B cell (primary cell): Measurements from ENCODE around the gene PCSK4. TPM values are rescaled to one million over a fixed set of nuclear protein-coding genes. Genes with fewer than 3 reads are reported as not detected.

Experiments
- ATAC-seq: fragments of 200-7000 bp; cut with Tn5 transposase; one replicate; pipeline ENCODE4 v1.10.0; 2021; ENCODE audit warnings: low read depth, mild to moderate bottlenecking, moderate number of reproducible peaks, moderate library complexity
- CTCF ChIA-PET: fragments of 350-600 bp; sonication (Branson Sonifier 250); formaldehyde crosslinking; loops from one replicate; lab custom pipeline; 2021; ENCODE audit warnings: antibody characterized with exemption, inconsistent platforms; lab: Charles Lee
- POLR2A ChIA-PET: fragments of 350-600 bp; sonication (Branson Sonifier 250); formaldehyde crosslinking; loops from one replicate; lab custom pipeline; 2021; ENCODE audit warnings: antibody characterized with exemption; lab: Charles Lee
- DNase-seq: peaks from one replicate; pipeline ENCODE4 v3.0.0; 2013
- H2AFZ ChIP-seq: 2 replicates; pipeline ENCODE4 v1.6.1; 2012; ENCODE audit warnings: mild to moderate bottlenecking, low read depth, low read length; ENCODE audit not compliant: insufficient read depth, poor library complexity, severe bottlenecking
- H3K27ac ChIP-seq, 2 donors: 1 replicate in 1 of 2; 2 replicates in 1 of 2; pipeline ENCODE4 v1.5.1; 2012 to 2013; ENCODE audit warnings: low read length in 2 of 2, mild to moderate bottlenecking in 2 of 2, moderate library complexity in 1 of 2
- H3K27me3 ChIP-seq, 4 experiments: fragments of 200-600 bp in 1 of 4; sonication (generic) in 1 of 4; replicated peaks in 1 of 4; 1 replicate in 2 of 4; 2 replicates in 2 of 4; pipeline versions ENCODE4 v1.6.1 to v1.7.0; 2013 to 2016; ENCODE audit warnings: low read length in 3 of 4, mild to moderate bottlenecking in 2 of 4, mixed read lengths in 1 of 4, moderate library complexity in 1 of 4; ENCODE audit not compliant: insufficient read depth in 4 of 4, control insufficient read depth in 3 of 4; ENCODE audit errors: control extremely low read depth in 1 of 4
- H3K36me3 ChIP-seq, 2 experiments: replicated peaks in 1 of 2; 1 replicate in 1 of 2; 2 replicates in 1 of 2; pipeline versions ENCODE4 v1.6.1 to v1.7.1; 2013; ENCODE audit warnings: low read length in 1 of 2; ENCODE audit not compliant: insufficient read depth in 2 of 2, control insufficient read depth in 1 of 2; ENCODE audit errors: control extremely low read depth in 1 of 2, extremely low read depth in 1 of 2
- H3K4me1 ChIP-seq, 2 donors: fragments of 200-600 bp in 1 of 2; sonication (generic) in 1 of 2; 1 replicate in 1 of 2; 2 replicates in 1 of 2; pipeline versions ENCODE4 v1.5.1 to v1.6.1; 2013 to 2017; ENCODE audit warnings: low read length in 2 of 2; ENCODE audit not compliant: control insufficient read depth in 2 of 2, insufficient read depth in 2 of 2
- H3K4me2 ChIP-seq: replicated peaks from 2 replicates; pipeline ENCODE3; 2012; ENCODE audit warnings: mild to moderate bottlenecking, low read depth, low read length; ENCODE audit not compliant: poor library complexity, severe bottlenecking
- H3K4me3 ChIP-seq, 5 experiments: fragments of 200-600 bp in 1 of 5; sonication (generic) in 1 of 5; 1 replicate in 3 of 5; 2 replicates in 2 of 5; pipeline versions ENCODE4 v1.5.1 to v1.7.0; 2011 to 2016; ENCODE audit warnings: low read length in 4 of 5, mild to moderate bottlenecking in 4 of 5, low read depth in 2 of 5, control low read depth in 1 of 5, moderate library complexity in 1 of 5; ENCODE audit not compliant: insufficient read depth in 1 of 5; ENCODE audit errors: control extremely low read depth in 1 of 5, extremely low read depth in 1 of 5
- H3K79me2 ChIP-seq: fragments of 200-600 bp; sonication (generic); one replicate; pipeline ENCODE4 v1.6.0; 2016; ENCODE audit warnings: low read length; ENCODE audit not compliant: control insufficient read depth, insufficient read depth
- H3K9ac ChIP-seq: fragments of 200-600 bp; sonication (generic); 2 replicates; pipeline ENCODE4 v1.6.1; 2017; ENCODE audit warnings: mild to moderate bottlenecking, low read length, moderate library complexity
- H3K9me3 ChIP-seq, 3 donors: one replicate each; pipeline versions ENCODE4 v1.6.1 to v1.7.1; 2013; ENCODE audit warnings: low read length in 2 of 3; ENCODE audit not compliant: control insufficient read depth in 2 of 3, insufficient read depth in 1 of 3; ENCODE audit errors: control extremely low read depth in 1 of 3
- H4K20me1 ChIP-seq: 2 replicates; pipeline ENCODE4 v1.6.0; 2012; ENCODE audit warnings: mild to moderate bottlenecking, low read length; ENCODE audit not compliant: insufficient read depth, control insufficient read depth, poor library complexity, severe bottlenecking
- H3K27ac Mint-ChIP-seq: one replicate; pipeline ENCODE4 v1.8.0; 2021; ENCODE audit warnings: mixed read lengths
- H3K27me3 Mint-ChIP-seq: one replicate; pipeline ENCODE4 v1.8.0; 2021; ENCODE audit warnings: mixed read lengths
- H3K4me1 Mint-ChIP-seq: one replicate; pipeline ENCODE4 v1.8.0; 2021; ENCODE audit warnings: mixed read lengths
- H3K4me3 Mint-ChIP-seq: one replicate; pipeline ENCODE4 v1.8.0; 2021; ENCODE audit warnings: mixed read lengths
- H3K9me3 Mint-ChIP-seq: one replicate; pipeline ENCODE4 v1.8.0; 2022; ENCODE audit warnings: mixed read lengths; ENCODE audit not compliant: insufficient read depth
- CTCF ChIP-seq: fragments of 200-600 bp; IDR thresholded peaks from one replicate; pipeline ENCODE4 v1.8.0; 2022; ENCODE audit warnings: antibody characterized with exemption, mild to moderate bottlenecking
- EZH2 ChIP-seq: IDR thresholded peaks from 2 replicates; pipeline ENCODE4 v1.6.1; 2012; ENCODE audit warnings: borderline replicate concordance, low read depth, mild to moderate bottlenecking, moderate library complexity, low read length; ENCODE audit not compliant: insufficient read depth, poor library complexity, severe bottlenecking
- WGBS: methylation state at CpG from one replicate; pipeline ENCODE4 v1.1.5; 2013; ENCODE audit warnings: missing lambda C conversion rate; ENCODE audit not compliant: insufficient coverage; 5-methylcytosine and 5-hydroxymethylcytosine counted together
- intact Hi-C: fragments of 100-400 bp; cut with micrococcal nuclease; formaldehyde crosslinking; loops from one replicate; pipeline ENCODE4 v1.10.0; 2022
- polyA plus RNA-seq: library from polyadenylated mRNA; depleted of rRNA; stranded (reverse); fragments of >200 nt; gene quantifications from 2 replicates; pipeline ENCODE4 v1.2.3, GENCODE V29; 2012
- total RNA-seq, 2 donors: library from RNA; stranded (reverse); fragments of 120-200 nt in 1 of 2; gene quantifications; 1 replicate in 1 of 2; 2 replicates in 1 of 2; pipeline versions ENCODE4 v1.2.3 to v1.2.4, GENCODE V29; 2013 to 2022

The PCSK4 gene
- total and polyA plus RNA-seq, 2 donors (not counting 1 experiment from before 2014, with no cell fraction given), result 1.1 to 1.3 TPM

- no peak for TF ChIP-seq CTCF
- no peak for TF ChIP-seq EZH2
- no peak overlapping the region for H3K9ac ChIP-seq
- ATAC-seq (no peak), DNase-seq (no peak)
- peaks cover 0 to 38% (median 12%) of the 10 kb centered on the region in 4 experiments for H3K27me3 ChIP-seq
- H3K9me3 Mint-ChIP-seq, result no peaks in the 10 kb centered on the region
- peaks cover 17% of the 10 kb centered on the region for H3K27me3 Mint-ChIP-seq
- ChIA-PET CTCF (no interaction called here), POLR2A (no interaction called here)
- H3K4me1 ChIP-seq, result peaks cover 14 to 22% of the 10 kb centered on the region in 2 donors
- H4K20me1 ChIP-seq, result peaks cover 17% of the 10 kb centered on the region
- H2AFZ ChIP-seq, result no peak overlapping the region
- H3K9me3 ChIP-seq, result peaks cover 0 to 17% (median 0%) of the 10 kb centered on the region in 3 donors
- H3K36me3 ChIP-seq, result no peaks in the 10 kb centered on the region
- no peak overlapping the region for H3K4me2 ChIP-seq
- H3K27ac ChIP-seq, result no peak overlapping the region
- no peak overlapping the region for H3K27ac Mint-ChIP-seq
- no peak overlapping the region for H3K4me3 Mint-ChIP-seq
- intact Hi-C loops, result no loop called here
- WGBS, result 92% methylated on average over 35 of the region's 36 CpGs
- H3K4me3 ChIP-seq, result no peak overlapping the region
- no peaks in the 10 kb centered on the region for H3K79me2 ChIP-seq
- peaks cover 6% of the 10 kb centered on the region for H3K4me1 Mint-ChIP-seq
These were observed 29.8 kb downstream of the PCSK4 start for GRCh38 chr19:1460033-1460995.

- TF ChIP-seq EZH2, result no peak
- TF ChIP-seq CTCF, result no peak
- Histone ChIP-seq H3K9ac (no peak overlapping the region), H3K4me2 (no peak overlapping the region), H3K36me3 (no peaks in the 10 kb centered on the region), H4K20me1 (peaks cover 12% of the 10 kb centered on the region), H3K27me3 (peaks cover 0 to 33% (median 16%) of the 10 kb centered on the region in 4 experiments), H3K4me3 (no peak overlapping the region), H3K9me3 (peaks cover 0 to 17% (median 0%) of the 10 kb centered on the region in 3 donors), H3K4me1 (peaks cover 22 to 25% of the 10 kb centered on the region in 2 donors), H3K79me2 (no peaks in the 10 kb centered on the region), H3K27ac (no peak overlapping the region), H2AFZ (no peak overlapping the region)
- no peak for ATAC-seq
- ChIA-PET POLR2A (no interaction called here), CTCF (no interaction called here)
- no peak for DNase-seq
- Mint-ChIP-seq H3K27me3 (peaks cover 22% of the 10 kb centered on the region), H3K27ac (no peak overlapping the region), H3K4me1 (peaks cover 10% of the 10 kb centered on the region), H3K9me3 (no peaks in the 10 kb centered on the region), H3K4me3 (no peak overlapping the region)
- intact Hi-C loops, result no loop called here
- WGBS, result 92% methylated on average over 5 of the region's 9 CpGs
These were observed 30.7 kb downstream of the PCSK4 start for GRCh38 chr19:1459479-1459878.
